ENCODE results near the gene SDR9C7.

DNA sequence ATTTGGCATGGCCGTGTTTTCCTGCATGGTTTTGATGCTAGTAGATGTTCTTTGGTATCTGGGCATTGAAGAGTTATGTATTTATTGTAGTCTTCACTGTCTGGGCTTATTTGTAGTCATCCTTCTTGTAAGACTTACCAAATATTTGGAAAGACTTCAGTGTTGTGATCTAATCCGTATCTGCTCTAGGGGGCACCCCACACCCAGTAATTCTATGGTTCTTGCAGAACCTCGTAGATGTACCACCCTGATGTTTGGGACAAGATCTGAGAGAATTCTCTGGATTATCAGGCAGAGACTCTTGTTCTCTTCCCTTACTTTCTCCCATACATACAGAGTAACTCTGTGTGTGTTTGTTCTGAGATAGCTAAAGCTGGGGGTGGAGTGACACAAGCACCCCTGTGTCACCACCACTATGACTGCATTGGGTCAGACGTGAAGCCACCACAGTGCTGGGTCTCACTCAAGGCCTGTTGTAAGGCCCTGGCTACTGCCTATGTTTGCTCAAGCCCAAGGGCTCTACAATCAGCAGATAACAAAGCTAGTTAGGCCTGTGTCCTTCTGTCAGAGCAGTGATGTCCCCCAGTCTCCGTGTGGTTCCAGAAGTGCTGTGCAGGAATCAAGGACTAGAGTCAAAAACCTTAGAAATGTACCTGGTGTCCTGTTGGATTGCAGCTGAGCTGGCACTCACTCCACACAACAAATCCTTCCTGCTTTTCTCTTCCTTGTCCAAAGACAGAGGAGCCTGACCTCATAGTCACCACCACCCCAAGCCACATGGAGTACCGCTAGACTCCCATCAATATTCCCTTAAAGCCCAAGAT lies 13.6 kb upstream of the SDR9C7 start:
- TF ChIP-seq, protein P1, sequence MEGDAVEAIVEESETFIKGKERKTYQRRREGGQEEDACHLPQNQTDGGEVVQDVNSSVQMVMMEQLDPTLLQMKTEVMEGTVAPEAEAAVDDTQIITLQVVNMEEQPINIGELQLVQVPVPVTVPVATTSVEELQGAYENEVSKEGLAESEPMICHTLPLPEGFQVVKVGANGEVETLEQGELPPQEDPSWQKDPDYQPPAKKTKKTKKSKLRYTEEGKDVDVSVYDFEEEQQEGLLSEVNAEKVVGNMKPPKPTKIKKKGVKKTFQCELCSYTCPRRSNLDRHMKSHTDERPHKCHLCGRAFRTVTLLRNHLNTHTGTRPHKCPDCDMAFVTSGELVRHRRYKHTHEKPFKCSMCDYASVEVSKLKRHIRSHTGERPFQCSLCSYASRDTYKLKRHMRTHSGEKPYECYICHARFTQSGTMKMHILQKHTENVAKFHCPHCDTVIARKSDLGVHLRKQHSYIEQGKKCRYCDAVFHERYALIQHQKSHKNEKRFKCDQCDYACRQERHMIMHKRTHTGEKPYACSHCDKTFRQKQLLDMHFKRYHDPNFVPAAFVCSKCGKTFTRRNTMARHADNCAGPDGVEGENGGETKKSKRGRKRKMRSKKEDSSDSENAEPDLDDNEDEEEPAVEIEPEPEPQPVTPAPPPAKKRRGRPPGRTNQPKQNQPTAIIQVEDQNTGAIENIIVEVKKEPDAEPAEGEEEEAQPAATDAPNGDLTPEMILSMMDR (IDR thresholded peaks at IDR 0.05), result no peak
- no peak for TF ChIP-seq POLR2A (IDR thresholded peaks at IDR 0.05)
